ENCODE measurements around the gene DNAJC7.

DNAJC7 gene

GRCh38 chr17:42028791-42029127 is 11.5 kb upstream of the DNAJC7 start:
- TF ChIP-seq SIN3A (IDR thresholded peaks at IDR 0.05; ENCODE audit: borderline replicate concordance, insufficient read depth, low read length) (no peak), REST (IDR thresholded peaks at IDR 0.05; ENCODE audit: insufficient read depth in 1 of 2, low read depth in 2 of 2, low read length in 2 of 2) (no peak), TAF1 (IDR thresholded peaks at IDR 0.05; ENCODE audit: borderline replicate concordance, insufficient read depth, low read length) (no peak), POLR2AphosphoS5 (IDR thresholded peaks at IDR 0.05; ENCODE audit: low read depth, low read length) (no peak), FOXP2 (optimal IDR thresholded peaks at IDR 0.05; ENCODE audit: borderline replicate concordance, extremely low read depth, extremely low read length, insufficient read depth) (no peak)

- TF ChIP-seq FOXP2 (optimal IDR thresholded peaks at IDR 0.05; ENCODE audit: borderline replicate concordance, extremely low read depth, extremely low read length, insufficient read depth) (no peak), REST (IDR thresholded peaks at IDR 0.05; ENCODE audit: insufficient read depth in 1 of 2, low read depth in 2 of 2, low read length in 2 of 2) (no peak), SIN3A (IDR thresholded peaks at IDR 0.05; ENCODE audit: borderline replicate concordance, insufficient read depth, low read length) (no peak), POLR2AphosphoS5 (IDR thresholded peaks at IDR 0.05; ENCODE audit: low read depth, low read length) (no peak), TAF1 (IDR thresholded peaks at IDR 0.05; ENCODE audit: borderline replicate concordance, insufficient read depth, low read length) (no peak)
Measured at GRCh38 chr17:42027961-42028790, 10.9 kb upstream of the DNAJC7 start.

- TF ChIP-seq SIN3A (IDR thresholded peaks at IDR 0.05; ENCODE audit: borderline replicate concordance, insufficient read depth, low read length) (no peak), POLR2AphosphoS5 (IDR thresholded peaks at IDR 0.05; ENCODE audit: low read depth, low read length) (no peak), FOXP2 (optimal IDR thresholded peaks at IDR 0.05; ENCODE audit: borderline replicate concordance, extremely low read depth, extremely low read length, insufficient read depth) (no peak), REST (IDR thresholded peaks at IDR 0.05; ENCODE audit: insufficient read depth in 1 of 2, low read depth in 2 of 2, low read length in 2 of 2) (no peak), TAF1 (IDR thresholded peaks at IDR 0.05; ENCODE audit: borderline replicate concordance, insufficient read depth, low read length) (no peak)
Measured at GRCh38 chr17:42027590-42027889, 10.3 kb upstream of the DNAJC7 start.

GRCh38 chr17:42026857-42027589 is 9.8 kb upstream of the DNAJC7 start:
- TF ChIP-seq REST (IDR thresholded peaks at IDR 0.05; ENCODE audit: insufficient read depth in 1 of 2, low read depth in 2 of 2, low read length in 2 of 2) = no peak
- no peak for TF ChIP-seq SIN3A (IDR thresholded peaks at IDR 0.05; ENCODE audit: borderline replicate concordance, insufficient read depth, low read length)
- TF ChIP-seq TAF1 (IDR thresholded peaks at IDR 0.05; ENCODE audit: borderline replicate concordance, insufficient read depth, low read length) = no peak
- TF ChIP-seq FOXP2 (optimal IDR thresholded peaks at IDR 0.05; ENCODE audit: borderline replicate concordance, extremely low read depth, extremely low read length, insufficient read depth) = no peak
- TF ChIP-seq POLR2AphosphoS5 (IDR thresholded peaks at IDR 0.05; ENCODE audit: low read depth, low read length) = no peak

Measured in PFSK-1 (cell line).